Small intestine (tissue), 7 donors: Measurements from ENCODE around the gene SLC9A9. TPM values are rescaled to one million over a fixed set of nuclear protein-coding genes. Genes with fewer than 3 reads are reported as not detected.

Source experiments
- DNase-seq, 2 donors: peaks; one replicate each; pipeline versions ENCODE4 v3.0.0 to v3.0.0-alpha.2; 2013
- FAIRE-seq: peaks from 2 replicates; lab custom pipeline; 2012; peaks lifted over from hg19 to GRCh38; lab: Jason Lieb, UNC
- H3K27ac ChIP-seq, 3 donors: one replicate each; pipeline ENCODE4 v1.5.1; 2013; ENCODE audit warnings: low read length in 2 of 3, mild to moderate bottlenecking in 2 of 3, control low read depth in 1 of 3, inconsistent platforms in 1 of 3, low read depth in 1 of 3, moderate library complexity in 1 of 3
- H3K27me3 ChIP-seq, 3 donors: one replicate each; pipeline ENCODE4 v1.6.1; 2013; ENCODE audit warnings: low read length in 3 of 3, inconsistent platforms in 1 of 3; ENCODE audit not compliant: control insufficient read depth in 3 of 3, insufficient read depth in 3 of 3
- H3K36me3 ChIP-seq, 3 donors: one replicate each; pipeline ENCODE4 v1.6.1; 2013; ENCODE audit warnings: low read length in 3 of 3, inconsistent platforms in 1 of 3, low read depth in 1 of 3, mild to moderate bottlenecking in 1 of 3, moderate library complexity in 1 of 3; ENCODE audit not compliant: control insufficient read depth in 3 of 3, insufficient read depth in 2 of 3
- H3K4me1 ChIP-seq, 3 donors: one replicate each; pipeline ENCODE4 v1.6.1; 2013; ENCODE audit warnings: low read length in 2 of 3, inconsistent platforms in 1 of 3, low read depth in 1 of 3, mild to moderate bottlenecking in 1 of 3, moderate library complexity in 1 of 3; ENCODE audit not compliant: control insufficient read depth in 3 of 3, insufficient read depth in 2 of 3
- H3K4me3 ChIP-seq, 3 donors: one replicate each; pipeline ENCODE4 v1.5.1; 2013; ENCODE audit warnings: low read length in 3 of 3, control low read depth in 1 of 3, inconsistent platforms in 1 of 3, low read depth in 1 of 3, mild to moderate bottlenecking in 1 of 3, moderate library complexity in 1 of 3
- H3K9me3 ChIP-seq, 2 donors: one replicate each; pipeline ENCODE4 v1.6.1; 2013; ENCODE audit warnings: low read depth in 1 of 2, low read length in 1 of 2; ENCODE audit not compliant: control insufficient read depth in 2 of 2, insufficient read depth in 1 of 2
- WGBS, 3 donors: extraction: QIAGEN DNeasy Blood & Tissue Kit; methylation state at CpG; one replicate each; pipeline ENCODE4 v1.1.7; 2013; 5-methylcytosine and 5-hydroxymethylcytosine counted together
- polyA plus RNA-seq, 4 donors: library from polyadenylated mRNA; stranded (reverse) in 3 of 4; unstranded in 1 of 4; fragments of 200-250 nt in 3 of 4; fragments of 120-200 nt in 1 of 4; gene quantifications; one replicate each; pipeline versions ENCODE4 v1.2.1 to v1.2.3, GENCODE V29; 2013
- donor health status: healthy with polysubstance abuse.
- donor health status: control.
- donor health status: control.
- donor health status: Bipolar disorder and iron deficiency.
- donor health status: healthy.

SLC9A9 gene
- polyA plus RNA-seq, 4 donors = 1.4 to 4.6 (median 4.1) TPM; not detected in 1

DNA sequence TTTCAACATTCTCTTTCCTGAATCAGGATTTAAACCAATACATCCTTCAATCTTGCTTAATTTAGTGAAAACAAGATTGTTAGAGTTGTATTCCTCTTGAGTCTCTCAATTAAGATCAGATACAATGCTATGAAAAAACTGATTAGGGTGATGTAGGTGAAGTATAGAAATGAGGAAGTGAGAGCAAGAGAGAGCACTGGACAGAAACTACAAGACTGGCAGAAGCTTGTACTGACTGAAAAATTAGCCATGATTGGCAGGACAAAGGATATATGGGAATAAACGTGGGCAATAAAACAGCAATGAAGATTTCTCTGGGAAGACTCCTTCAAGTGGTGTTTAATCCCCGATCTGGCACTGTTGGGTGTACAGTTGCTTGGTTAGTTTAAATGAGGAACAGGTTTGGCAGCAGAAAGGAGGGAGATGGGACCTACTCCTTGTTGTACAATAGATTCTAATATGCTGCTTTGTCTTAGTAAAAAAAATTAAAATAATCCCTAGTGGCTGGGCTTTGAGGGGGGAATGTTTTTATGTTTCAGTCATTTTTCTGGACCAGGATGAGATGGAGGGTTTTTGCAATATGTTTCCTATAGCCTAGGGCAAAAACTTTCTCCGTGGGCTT is 252.7 kb downstream of the SLC9A9 start:
- peaks cover 2 to 20% (median 17%) of the 10 kb centered on the region in 3 donors for H3K4me1 ChIP-seq
- no peak overlapping the region for H3K4me3 ChIP-seq
- FAIRE-seq (no peak), DNase-seq (no peak)
- H3K27ac ChIP-seq = no peak overlapping the region
- WGBS, 3 donors = 66 to 73% (median 68%) methylated on average over 3 of the region's 3 CpGs
- H3K9me3 ChIP-seq = no peaks in the 10 kb centered on the region
- H3K27me3 ChIP-seq = no peaks in the 10 kb centered on the region
- H3K36me3 ChIP-seq = no peaks in the 10 kb centered on the region

GRCh38 chr3:143594206-143594605 is 254.1 kb downstream of the SLC9A9 start:
- Histone ChIP-seq H3K4me1 (peaks cover 2 to 22% (median 17%) of the 10 kb centered on the region in 3 donors), H3K9me3 (no peaks in the 10 kb centered on the region), H3K4me3 (no peak overlapping the region), H3K36me3 (no peaks in the 10 kb centered on the region), H3K27ac (no peak overlapping the region), H3K27me3 (no peaks in the 10 kb centered on the region)
- WGBS, 3 donors = 11 to 56% (median 35%) methylated on average over 3 of the region's 3 CpGs
- DNase-seq = peak; percentile 77 to 90
- no peak for FAIRE-seq

DNA sequence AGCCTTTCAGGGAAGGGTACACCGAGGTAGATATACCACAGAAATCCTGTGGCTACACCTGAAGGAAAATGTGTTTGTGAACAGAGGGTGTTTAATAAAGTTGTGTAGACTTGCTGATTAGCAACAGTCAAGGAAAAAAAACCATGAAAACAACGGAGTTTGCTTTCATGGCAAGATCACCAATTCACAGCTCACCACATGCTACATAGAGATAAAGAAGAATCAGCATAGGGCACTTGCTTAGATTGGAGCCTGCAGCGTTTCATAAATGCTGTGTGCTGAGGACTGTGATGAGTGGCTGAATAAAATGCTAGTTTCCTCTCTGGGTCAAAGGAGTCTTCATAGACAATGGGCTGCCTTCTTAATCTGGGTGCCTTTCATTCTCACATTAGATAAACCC is 257.6 kb downstream of the SLC9A9 start:
- H3K9me3 ChIP-seq = no peaks in the 10 kb centered on the region
- H3K4me3 ChIP-seq = no peak overlapping the region
- peaks cover 7 to 25% (median 22%) of the 10 kb centered on the region in 3 donors for H3K4me1 ChIP-seq
- DNase-seq = no peak
- H3K27me3 ChIP-seq = no peaks in the 10 kb centered on the region
- H3K27ac ChIP-seq = no peak overlapping the region
- H3K36me3 ChIP-seq = no peaks in the 10 kb centered on the region
- no peak for FAIRE-seq
- WGBS, 3 donors = 50 to 73% (median 61%) methylated on average over 3 of the region's 3 CpGs

DNA sequence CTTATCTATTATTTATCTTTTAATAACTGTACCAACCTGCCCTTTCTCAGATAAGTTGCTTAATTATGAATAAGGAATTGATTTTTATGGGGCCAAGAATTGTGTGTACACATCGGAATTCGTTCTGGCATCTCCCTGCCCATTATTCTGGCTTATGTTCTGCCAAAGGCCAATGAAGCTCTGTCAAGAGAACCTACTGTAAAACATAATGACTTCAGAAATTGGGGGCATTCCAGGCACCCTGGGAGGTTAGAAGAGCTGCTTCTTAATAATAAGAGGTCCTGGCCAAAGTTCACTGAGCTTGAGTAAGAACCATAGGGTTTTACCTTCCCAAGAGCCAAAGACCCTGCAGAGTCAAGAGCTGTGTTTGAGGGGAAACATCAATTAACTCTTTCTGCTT is 261.7 kb downstream of the SLC9A9 start:
- 22 to 51% (median 43%) methylated on average over 2 of the region's 2 CpGs for WGBS, 3 donors
- FAIRE-seq = no peak
- Histone ChIP-seq H3K36me3 (no peaks in the 10 kb centered on the region), H3K4me3 (no peak overlapping the region), H3K9me3 (no peaks in the 10 kb centered on the region), H3K27ac (no peak overlapping the region), H3K4me1 (peaks cover 5 to 11% (median 10%) of the 10 kb centered on the region in 3 donors), H3K27me3 (no peaks in the 10 kb centered on the region)
- peak in 1 of 2 donors; percentile 46 for DNase-seq

- H3K36me3 ChIP-seq = no peaks in the 10 kb centered on the region
- peaks cover 5 to 11% (median 5%) of the 10 kb centered on the region in 3 donors for H3K4me1 ChIP-seq
- H3K9me3 ChIP-seq = no peaks in the 10 kb centered on the region
- no peaks in the 10 kb centered on the region for H3K27me3 ChIP-seq
- WGBS, 3 donors = 60 to 69% (median 67%) methylated on average over 4 of the region's 4 CpGs
- DNase-seq (peak in 1 of 2 donors; percentile 22), FAIRE-seq (no peak)
- H3K27ac ChIP-seq = peak overlapping the region in 1 of 3 donors; percentile 32
- no peak overlapping the region for H3K4me3 ChIP-seq
Measured at GRCh38 chr3:143585720-143586456, 262.4 kb downstream of the SLC9A9 start.

DNA sequence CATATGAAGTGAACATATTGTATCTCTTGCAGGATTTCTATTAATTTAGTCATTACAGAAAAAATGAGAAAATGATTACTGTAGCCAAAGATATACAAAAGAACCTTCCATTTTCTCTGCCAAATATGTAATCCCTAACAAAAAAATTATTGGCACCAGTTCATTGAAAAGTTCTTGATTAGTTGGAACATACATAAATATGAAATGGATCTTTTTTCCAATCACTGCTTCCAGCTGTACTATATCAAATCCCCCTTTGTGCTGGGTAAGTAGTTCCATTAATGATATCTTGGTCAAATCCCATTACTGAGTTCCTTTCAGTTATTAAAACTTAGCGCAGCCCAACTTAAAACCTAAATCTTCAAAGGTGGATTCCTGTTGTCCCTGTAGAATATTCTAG is 263.8 kb downstream of the SLC9A9 start:
- no peaks in the 10 kb centered on the region for H3K9me3 ChIP-seq
- no peak overlapping the region for H3K27ac ChIP-seq
- H3K4me1 ChIP-seq = peaks cover 0 to 11% (median 5%) of the 10 kb centered on the region in 3 donors
- DNase-seq (no peak), FAIRE-seq (no peak)
- no peaks in the 10 kb centered on the region for H3K27me3 ChIP-seq
- no peak overlapping the region for H3K4me3 ChIP-seq
- 88 to 100% (median 100%) methylated on average over 1 of the region's 1 CpG for WGBS, 3 donors
- H3K36me3 ChIP-seq = no peaks in the 10 kb centered on the region

GRCh38 chr3:143581972-143582722 is 266.1 kb downstream of the SLC9A9 start:
- FAIRE-seq = no peak
- WGBS, 3 donors = 88 to 95% (median 89%) methylated on average over 6 of the region's 6 CpGs
- Histone ChIP-seq H3K27ac (no peak overlapping the region), H3K27me3 (no peaks in the 10 kb centered on the region), H3K4me1 (peaks cover 0 to 8% (median 3%) of the 10 kb centered on the region in 3 donors), H3K4me3 (no peak overlapping the region), H3K9me3 (no peaks in the 10 kb centered on the region), H3K36me3 (no peaks in the 10 kb centered on the region)
- DNase-seq = no peak

GRCh38 chr3:143578810-143579435 is 269.3 kb downstream of the SLC9A9 start:
- peaks cover 0 to 2% (median 0%) of the 10 kb centered on the region in 3 donors for H3K36me3 ChIP-seq
- H3K27me3 ChIP-seq = no peaks in the 10 kb centered on the region
- H3K4me3 ChIP-seq = no peak overlapping the region
- FAIRE-seq (no peak), DNase-seq (no peak)
- H3K27ac ChIP-seq = no peak overlapping the region
- no peaks in the 10 kb centered on the region for H3K4me1 ChIP-seq
- WGBS, 3 donors = 44 to 73% (median 70%) methylated on average over 2 of the region's 2 CpGs
- H3K9me3 ChIP-seq = no peaks in the 10 kb centered on the region
